IMR-90 (cell line): ENCODE results near the gene NUDT8. TPM values are rescaled to one million over a fixed set of nuclear protein-coding genes. Genes with fewer than 3 reads are reported as not detected.
A peak's percentile ranks its signal among the peaks of the same experiment; 100 is the strongest.

ENCODE experiments used
- ATAC-seq: fragments of 200-7000 bp; cut with Tn5 transposase; 2 replicates; pipeline ENCODE4 v1.9.1; 2020; ENCODE audit warnings: low read depth, mild to moderate bottlenecking, moderate library complexity
- BruUV-seq: library from RNA; stranded (reverse); fragments of 400-500 nt; replicated peaks from 2 replicates; lab custom pipeline; 2021; lab: Mats Ljungman, UMichigan
- CTCF ChIA-PET: fragments of 300-600 bp; formaldehyde crosslinking; extraction: SDS; loops from one replicate; lab custom pipeline; 2021; ENCODE audit warnings: antibody characterized with exemption; lab: Yijun Ruan, JAX
- POLR2A ChIA-PET: fragments of 300-600 bp; sonication (Branson Sonifier 250); formaldehyde crosslinking; loops from one replicate; lab custom pipeline; 2022; ENCODE audit warnings: antibody characterized with exemption; ENCODE audit not compliant: unreplicated experiment; lab: Charles Lee
- DNase-seq: peaks from one replicate; pipeline ENCODE4 v3.0.0; 2013
- H2AFZ ChIP-seq: replicated peaks from 2 replicates; pipeline ENCODE3; 2013; ENCODE audit warnings: low read length, mild to moderate bottlenecking; ENCODE audit not compliant: poor library complexity
- H2AK5ac ChIP-seq: 2 replicates; pipeline ENCODE4 v1.6.1; 2013; ENCODE audit warnings: low read depth, low read length, inconsistent platforms
- H2AK9ac ChIP-seq: replicated peaks from 2 replicates; pipeline ENCODE3; 2013; ENCODE audit warnings: mild to moderate bottlenecking, low read depth, low read length, moderate library complexity; ENCODE audit not compliant: poor library complexity
- H2BK120ac ChIP-seq: 2 replicates; pipeline ENCODE4 v1.6.1; 2013; ENCODE audit warnings: low read depth, low read length, inconsistent platforms
- H2BK15ac ChIP-seq: 3 replicates; pipeline ENCODE4 v1.6.1; 2013; ENCODE audit warnings: low read depth, low read length, inconsistent platforms
- H2BK20ac ChIP-seq: 2 replicates; pipeline ENCODE4 v1.6.1; 2013; ENCODE audit warnings: low read depth, mild to moderate bottlenecking, inconsistent platforms, low read length, moderate library complexity
- H2BK5ac ChIP-seq: 2 replicates; pipeline ENCODE4 v1.6.1; 2013; ENCODE audit warnings: mild to moderate bottlenecking, low read depth, low read length, inconsistent platforms; ENCODE audit not compliant: poor library complexity, severe bottlenecking
- H3K14ac ChIP-seq: replicated peaks from 2 replicates; pipeline ENCODE4 v1.6.1; 2013; ENCODE audit warnings: low read depth, low read length, inconsistent platforms
- H3K18ac ChIP-seq: 2 replicates; pipeline ENCODE4 v1.6.1; 2013; ENCODE audit warnings: low read depth, low read length, control low read depth
- H3K23ac ChIP-seq: 2 replicates; pipeline ENCODE4 v1.6.1; 2013; ENCODE audit warnings: low read depth, low read length, inconsistent platforms
- H3K27ac ChIP-seq: 2 replicates; pipeline ENCODE4 v1.5.1; 2013; ENCODE audit warnings: mild to moderate bottlenecking, control low read depth, low read length; ENCODE audit not compliant: insufficient read depth
- H3K27me3 ChIP-seq: 2 replicates; pipeline ENCODE4 v1.6.1; 2013; ENCODE audit warnings: low read length; ENCODE audit not compliant: control insufficient read depth, insufficient read depth
- H3K36me3 ChIP-seq: 2 replicates; pipeline ENCODE4 v1.6.1; 2013; ENCODE audit warnings: low read length, mixed read lengths; ENCODE audit not compliant: control insufficient read depth, insufficient read depth
- H3K4ac ChIP-seq: 2 replicates; pipeline ENCODE4 v1.6.1; 2013; ENCODE audit warnings: low read depth, low read length, inconsistent platforms
- H3K4me1 ChIP-seq: 2 replicates; pipeline ENCODE4 v1.6.1; 2013; ENCODE audit warnings: low read length, mixed read lengths; ENCODE audit not compliant: control insufficient read depth, insufficient read depth
- H3K4me2 ChIP-seq: 2 replicates; pipeline ENCODE4 v1.6.1; 2013; ENCODE audit warnings: low read depth, mild to moderate bottlenecking, control low read depth, low read length, moderate library complexity
- H3K4me3 ChIP-seq: 2 replicates; pipeline ENCODE4 v1.5.1; 2013; ENCODE audit warnings: low read depth, mild to moderate bottlenecking, control low read depth, low read length, moderate library complexity; ENCODE audit not compliant: insufficient read depth
- H3K56ac ChIP-seq: 2 replicates; pipeline ENCODE4 v1.6.1; 2013; ENCODE audit warnings: low read length, inconsistent platforms; ENCODE audit not compliant: insufficient read depth; ENCODE audit errors: extremely low read depth
- H3K79me1 ChIP-seq, 2 experiments: 2 replicates each; pipeline ENCODE4 v1.6.1; 2013; ENCODE audit warnings: low read length in 2 of 2, inconsistent platforms in 1 of 2, low read depth in 1 of 2
- H3K9ac ChIP-seq: 2 replicates; pipeline ENCODE4 v1.6.1; 2013; ENCODE audit warnings: low read depth, low read length, control low read depth
- H3K9me1 ChIP-seq: 2 replicates; pipeline ENCODE4 v1.6.1; 2013; ENCODE audit warnings: low read length, inconsistent platforms; ENCODE audit not compliant: insufficient read depth
- H3K9me3 ChIP-seq: 2 replicates; pipeline ENCODE4 v1.6.1; 2013; ENCODE audit warnings: low read length; ENCODE audit not compliant: control insufficient read depth, insufficient read depth
- H4K20me1 ChIP-seq: 2 replicates; pipeline ENCODE4 v1.6.1; 2013; ENCODE audit warnings: low read length, inconsistent platforms; ENCODE audit not compliant: insufficient read depth
- H4K5ac ChIP-seq: 2 replicates; pipeline ENCODE4 v1.6.1; 2013; ENCODE audit warnings: mild to moderate bottlenecking, low read depth, low read length, control low read depth
- H4K8ac ChIP-seq, 2 experiments: 2 replicates each; pipeline ENCODE4 v1.6.1; 2013; ENCODE audit warnings: low read depth in 2 of 2, low read length in 2 of 2, control low read depth in 1 of 2, inconsistent platforms in 1 of 2
- H4K91ac ChIP-seq: 2 replicates; pipeline ENCODE4 v1.6.1; 2013; ENCODE audit warnings: low read depth, low read length, inconsistent platforms; ENCODE audit not compliant: insufficient read depth
- CEBPB ChIP-seq: IDR thresholded peaks from 2 replicates; pipeline ENCODE4 v1.6.1; 2012; ENCODE audit warnings: low read depth, low read length, improper control_type of control experiment
- CHD1 ChIP-seq: IDR thresholded peaks from 2 replicates; pipeline ENCODE4 v1.6.1; 2012; ENCODE audit warnings: low read depth, low read length, improper control_type of control experiment
- FOS ChIP-seq: fragments of 150-350 bp; IDR thresholded peaks from 2 replicates; pipeline ENCODE4 v1.6.1; 2016; ENCODE audit warnings: low read depth, low read length
- MAFK ChIP-seq: IDR thresholded peaks from 2 replicates; pipeline ENCODE4 v1.6.1; 2012; ENCODE audit warnings: low read depth, low read length, improper control_type of control experiment
- MAZ ChIP-seq: IDR thresholded peaks from 2 replicates; pipeline ENCODE4 v1.6.1; 2012; ENCODE audit warnings: low read depth, mild to moderate bottlenecking, low read length, improper control_type of control experiment, moderate library complexity, borderline replicate concordance
- MXI1 ChIP-seq: IDR thresholded peaks from 2 replicates; pipeline ENCODE4 v1.6.1; 2012; ENCODE audit warnings: low read depth, mild to moderate bottlenecking, low read length, moderate library complexity, borderline replicate concordance
- NFE2L2 ChIP-seq: fragments of 150-350 bp; IDR thresholded peaks from 2 replicates; pipeline ENCODE4 v1.6.1; 2016; ENCODE audit warnings: low read depth, mild to moderate bottlenecking, low read length
- POLR2A ChIP-seq: IDR thresholded peaks from 2 replicates; pipeline ENCODE4 v1.6.1; 2012; ENCODE audit warnings: mild to moderate bottlenecking, low read depth, low read length
- RAD21 ChIP-seq: IDR thresholded peaks from 2 replicates; pipeline ENCODE4 v1.6.1; 2012; ENCODE audit warnings: low read length, improper control_type of control experiment
- RCOR1 ChIP-seq: IDR thresholded peaks from 2 replicates; pipeline ENCODE4 v1.6.1; 2012; ENCODE audit warnings: mild to moderate bottlenecking, low read length, improper control_type of control experiment; ENCODE audit not compliant: insufficient replicate concordance
- RFX5 ChIP-seq: IDR thresholded peaks from 2 replicates; pipeline ENCODE4 v1.8.0; 2012; ENCODE audit warnings: low read depth, mild to moderate bottlenecking, low read length, moderate library complexity
- SMC3 ChIP-seq: fragments of 150-350 bp; IDR thresholded peaks from 2 replicates; pipeline ENCODE4 v1.6.1; 2016; ENCODE audit warnings: low read depth, mild to moderate bottlenecking, antibody characterized with exemption, low read length, moderate library complexity
- WGBS, 2 experiments: methylation state at CpG; one replicate each; pipeline versions ENCODE4 v1.1.5 to v1.1.7; 2013; ENCODE audit warnings: missing lambda C conversion rate in 2 of 2; ENCODE audit not compliant: insufficient read length in 1 of 2; ENCODE audit errors: extremely low coverage in 2 of 2; 5-methylcytosine and 5-hydroxymethylcytosine counted together
- dilution Hi-C: fragments of 300-500 bp; cut with HindIII; formaldehyde crosslinking; loops from one replicate; pipeline ENCODE4 v1.14.3; 2018; ENCODE audit warnings: low sequenced_read_pairs; ENCODE audit not compliant: unreplicated experiment
- in situ Hi-C: fragments of 300-500 bp; cut with MboI; formaldehyde crosslinking; loops from 3 replicates; pipeline ENCODE4 v1.14.3; 2019; ENCODE audit warnings: low sequenced_read_pairs, inconsistent platforms, mixed read lengths
- intact Hi-C: fragments of 100-400 bp; cut with micrococcal nuclease; formaldehyde crosslinking; loops from 2 replicates; pipeline ENCODE4 v1.10.0; 2022
- polyA plus RNA-seq, 3 experiments: library from polyadenylated mRNA; depleted of rRNA; stranded (reverse); fragments of >200 nt; gene quantifications; 2 replicates each; pipeline ENCODE4 v1.2.3, GENCODE V29; 2012; ENCODE audit warnings: low replicate concordance in 1 of 3
- total RNA-seq: library from RNA; depleted of rRNA; stranded (reverse); fragments of >200 nt; gene quantifications from 2 replicates; pipeline ENCODE4 v1.2.3, GENCODE V29; 2012
- TF ChIP-seq, protein P1 (sequence below): fragments of 150-350 bp; IDR thresholded peaks from 2 replicates; pipeline ENCODE4 v1.6.1; 2016; ENCODE audit warnings: low read depth, mild to moderate bottlenecking, low read length, moderate library complexity, borderline replicate concordance
- TF ChIP-seq, protein P2 (sequence below): fragments of 150-350 bp; IDR thresholded peaks from 2 replicates; pipeline ENCODE4 v1.6.1; 2017; ENCODE audit warnings: mild to moderate bottlenecking, antibody characterized with exemption, low read length, low read depth
- TF ChIP-seq, protein P3 (sequence below): conservative IDR thresholded peaks from 2 replicates; pipeline ENCODE4 v1.5.1; 2012; ENCODE audit warnings: mild to moderate bottlenecking, low read depth, low read length, improper control_type of control experiment

Gene NUDT8
- total and polyA plus RNA-seq, 2 of the 4 experiments (the other 2 are of a cell fraction), result 1.4 to 2.5 TPM

- ChIA-PET CTCF (no interaction called here), POLR2A (no interaction called here)
- H3K23ac ChIP-seq, result no peak overlapping the region
- no peaks in the 10 kb centered on the region for H4K20me1 ChIP-seq
- no peak overlapping the region for H3K4me3 ChIP-seq
- intact Hi-C loops, result loop anchor here (1.0 to 10.0 kb wide), 2 partner anchors 19 to 155 kb away; no protein-coding TSS in a partner anchor
- no peaks in the 10 kb centered on the region for H3K36me3 ChIP-seq
- in situ Hi-C loops, result no loop called here
- no peak overlapping the region for H2AK9ac ChIP-seq
- no peak overlapping the region for H4K5ac ChIP-seq
- no peaks in the 10 kb centered on the region for H3K9me1 ChIP-seq
- no TSS peak for BruUV-seq
- H3K14ac ChIP-seq, result no peak overlapping the region
- ATAC-seq (peak; percentile 98), DNase-seq (peak; percentile 33)
- H3K27me3 ChIP-seq, result peaks cover 14% of the 10 kb centered on the region; the same call in 1 of the 2 replicates
- H2BK20ac ChIP-seq, result no peak overlapping the region
- H3K9ac ChIP-seq, result no peak overlapping the region
- H3K4me1 ChIP-seq, result no peaks in the 10 kb centered on the region
- H3K56ac ChIP-seq, result no peak overlapping the region
- dilution Hi-C loops, result no loop called here
- H4K91ac ChIP-seq, result no peak overlapping the region
- 31% methylated on average over 11 of the region's 23 CpGs; no CpG with 5 or more reads in 1 of the 2 experiments for WGBS, 2 experiments
- H2AK5ac ChIP-seq, result no peak overlapping the region
- no peaks in the 10 kb centered on the region; the same call in 1 of the 2 replicates for H3K9me3 ChIP-seq
- no peak overlapping the region for H3K18ac ChIP-seq
- H3K4me2 ChIP-seq, result no peak overlapping the region
- no peak overlapping the region for H3K4ac ChIP-seq
- H3K27ac ChIP-seq, result no peak overlapping the region
- H2AFZ ChIP-seq, result peak overlapping the region; percentile 63
- no peak overlapping the region for H4K8ac ChIP-seq
- no peak overlapping the region for H2BK15ac ChIP-seq
- no peak overlapping the region for H2BK120ac ChIP-seq
- no peaks in the 10 kb centered on the region for H3K79me1 ChIP-seq
- H2BK5ac ChIP-seq, result no peak overlapping the region
- no peak for TF ChIP-seq POLR2A
- TF ChIP-seq RCOR1, result no peak
- TF ChIP-seq CEBPB, result no peak
- TF ChIP-seq SMC3, result peak; percentile 57
- no peak for TF ChIP-seq MAZ
- TF ChIP-seq, protein P1, sequence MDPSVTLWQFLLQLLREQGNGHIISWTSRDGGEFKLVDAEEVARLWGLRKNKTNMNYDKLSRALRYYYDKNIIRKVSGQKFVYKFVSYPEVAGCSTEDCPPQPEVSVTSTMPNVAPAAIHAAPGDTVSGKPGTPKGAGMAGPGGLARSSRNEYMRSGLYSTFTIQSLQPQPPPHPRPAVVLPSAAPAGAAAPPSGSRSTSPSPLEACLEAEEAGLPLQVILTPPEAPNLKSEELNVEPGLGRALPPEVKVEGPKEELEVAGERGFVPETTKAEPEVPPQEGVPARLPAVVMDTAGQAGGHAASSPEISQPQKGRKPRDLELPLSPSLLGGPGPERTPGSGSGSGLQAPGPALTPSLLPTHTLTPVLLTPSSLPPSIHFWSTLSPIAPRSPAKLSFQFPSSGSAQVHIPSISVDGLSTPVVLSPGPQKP, result no peak
- TF ChIP-seq NFE2L2, result no peak
- no peak for TF ChIP-seq MAFK
- TF ChIP-seq RFX5, result no peak
- no peak for TF ChIP-seq MXI1
- TF ChIP-seq, protein P2, sequence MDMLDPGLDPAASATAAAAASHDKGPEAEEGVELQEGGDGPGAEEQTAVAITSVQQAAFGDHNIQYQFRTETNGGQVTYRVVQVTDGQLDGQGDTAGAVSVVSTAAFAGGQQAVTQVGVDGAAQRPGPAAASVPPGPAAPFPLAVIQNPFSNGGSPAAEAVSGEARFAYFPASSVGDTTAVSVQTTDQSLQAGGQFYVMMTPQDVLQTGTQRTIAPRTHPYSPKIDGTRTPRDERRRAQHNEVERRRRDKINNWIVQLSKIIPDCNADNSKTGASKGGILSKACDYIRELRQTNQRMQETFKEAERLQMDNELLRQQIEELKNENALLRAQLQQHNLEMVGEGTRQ, result 0 out of 2 replicates have a peak, but pooled peaks have one; percentile 7
- TF ChIP-seq, protein P3, sequence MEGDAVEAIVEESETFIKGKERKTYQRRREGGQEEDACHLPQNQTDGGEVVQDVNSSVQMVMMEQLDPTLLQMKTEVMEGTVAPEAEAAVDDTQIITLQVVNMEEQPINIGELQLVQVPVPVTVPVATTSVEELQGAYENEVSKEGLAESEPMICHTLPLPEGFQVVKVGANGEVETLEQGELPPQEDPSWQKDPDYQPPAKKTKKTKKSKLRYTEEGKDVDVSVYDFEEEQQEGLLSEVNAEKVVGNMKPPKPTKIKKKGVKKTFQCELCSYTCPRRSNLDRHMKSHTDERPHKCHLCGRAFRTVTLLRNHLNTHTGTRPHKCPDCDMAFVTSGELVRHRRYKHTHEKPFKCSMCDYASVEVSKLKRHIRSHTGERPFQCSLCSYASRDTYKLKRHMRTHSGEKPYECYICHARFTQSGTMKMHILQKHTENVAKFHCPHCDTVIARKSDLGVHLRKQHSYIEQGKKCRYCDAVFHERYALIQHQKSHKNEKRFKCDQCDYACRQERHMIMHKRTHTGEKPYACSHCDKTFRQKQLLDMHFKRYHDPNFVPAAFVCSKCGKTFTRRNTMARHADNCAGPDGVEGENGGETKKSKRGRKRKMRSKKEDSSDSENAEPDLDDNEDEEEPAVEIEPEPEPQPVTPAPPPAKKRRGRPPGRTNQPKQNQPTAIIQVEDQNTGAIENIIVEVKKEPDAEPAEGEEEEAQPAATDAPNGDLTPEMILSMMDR, result peak; percentile 56
- no peak for TF ChIP-seq FOS
- TF ChIP-seq CHD1, result no peak
- TF ChIP-seq RAD21, result peak; percentile 53
These were observed 10.5 kb upstream of the NUDT8 start for GRCh38 chr11:67640021-67640757.
